ENCODE results near the gene PPM1B.

DNA sequence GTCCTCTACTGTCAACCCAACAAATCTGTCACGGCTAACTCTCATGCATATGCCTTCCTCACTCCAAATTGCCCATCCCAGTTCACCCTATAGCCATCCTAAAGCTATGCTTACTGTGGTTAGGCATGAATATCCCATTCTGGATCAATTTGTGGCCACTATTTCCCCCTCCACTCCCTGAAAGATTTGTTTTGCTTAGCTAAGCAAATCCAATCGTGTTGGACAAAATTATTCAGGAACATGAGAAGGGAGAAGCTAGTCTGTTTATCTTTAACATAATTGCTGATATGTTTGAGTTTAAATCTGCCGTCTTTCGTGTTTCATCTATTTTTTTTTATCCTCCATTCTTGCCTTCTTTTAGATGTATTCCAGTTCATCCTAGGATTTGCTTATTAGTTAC lies 43.6 kb downstream of the PPM1B start:
- TF ChIP-seq, protein P1, sequence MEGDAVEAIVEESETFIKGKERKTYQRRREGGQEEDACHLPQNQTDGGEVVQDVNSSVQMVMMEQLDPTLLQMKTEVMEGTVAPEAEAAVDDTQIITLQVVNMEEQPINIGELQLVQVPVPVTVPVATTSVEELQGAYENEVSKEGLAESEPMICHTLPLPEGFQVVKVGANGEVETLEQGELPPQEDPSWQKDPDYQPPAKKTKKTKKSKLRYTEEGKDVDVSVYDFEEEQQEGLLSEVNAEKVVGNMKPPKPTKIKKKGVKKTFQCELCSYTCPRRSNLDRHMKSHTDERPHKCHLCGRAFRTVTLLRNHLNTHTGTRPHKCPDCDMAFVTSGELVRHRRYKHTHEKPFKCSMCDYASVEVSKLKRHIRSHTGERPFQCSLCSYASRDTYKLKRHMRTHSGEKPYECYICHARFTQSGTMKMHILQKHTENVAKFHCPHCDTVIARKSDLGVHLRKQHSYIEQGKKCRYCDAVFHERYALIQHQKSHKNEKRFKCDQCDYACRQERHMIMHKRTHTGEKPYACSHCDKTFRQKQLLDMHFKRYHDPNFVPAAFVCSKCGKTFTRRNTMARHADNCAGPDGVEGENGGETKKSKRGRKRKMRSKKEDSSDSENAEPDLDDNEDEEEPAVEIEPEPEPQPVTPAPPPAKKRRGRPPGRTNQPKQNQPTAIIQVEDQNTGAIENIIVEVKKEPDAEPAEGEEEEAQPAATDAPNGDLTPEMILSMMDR (IDR thresholded peaks at IDR 0.05): no peak
- TF ChIP-seq POLR2AphosphoS5 (IDR thresholded peaks at IDR 0.05): no peak
- TF ChIP-seq POLR2A (IDR thresholded peaks at IDR 0.05): no peak
- TF ChIP-seq EP300 (IDR thresholded peaks at IDR 0.05): no peak
